PFSK-1 (cell line): ENCODE results near the gene ZNF70.

Source experiments
- FOXP2 ChIP-seq: optimal IDR thresholded peaks from 2 replicates; pipeline ENCODE3; 2011; ENCODE audit warnings: borderline replicate concordance, control low read depth, inconsistent platforms; ENCODE audit not compliant: insufficient read depth; ENCODE audit errors: extremely low read length, extremely low read depth
- POLR2AphosphoS5 ChIP-seq: IDR thresholded peaks from 2 replicates; pipeline ENCODE4 v1.6.1; 2012; ENCODE audit warnings: low read depth, mild to moderate bottlenecking, control low read depth, low read length, moderate library complexity
- SIN3A ChIP-seq: IDR thresholded peaks from 2 replicates; pipeline ENCODE4 v1.6.1; 2012; ENCODE audit warnings: mild to moderate bottlenecking, low read length, moderate library complexity, borderline replicate concordance; ENCODE audit not compliant: insufficient read depth
- TAF1 ChIP-seq: IDR thresholded peaks from 2 replicates; pipeline ENCODE4 v1.6.1; 2012; ENCODE audit warnings: low read length, control low read depth, borderline replicate concordance; ENCODE audit not compliant: insufficient read depth
- TF ChIP-seq, protein P1 (sequence below), 2 experiments: IDR thresholded peaks; 2 replicates each; pipeline versions ENCODE4 v1.6.1 to v1.8.0; 2011 to 2012; ENCODE audit warnings: low read depth in 2 of 2, low read length in 2 of 2, control low read depth in 1 of 2, inconsistent platforms in 1 of 2, mild to moderate bottlenecking in 1 of 2, moderate library complexity in 1 of 2; ENCODE audit not compliant: insufficient read depth in 1 of 2

The ZNF70 gene

DNA sequence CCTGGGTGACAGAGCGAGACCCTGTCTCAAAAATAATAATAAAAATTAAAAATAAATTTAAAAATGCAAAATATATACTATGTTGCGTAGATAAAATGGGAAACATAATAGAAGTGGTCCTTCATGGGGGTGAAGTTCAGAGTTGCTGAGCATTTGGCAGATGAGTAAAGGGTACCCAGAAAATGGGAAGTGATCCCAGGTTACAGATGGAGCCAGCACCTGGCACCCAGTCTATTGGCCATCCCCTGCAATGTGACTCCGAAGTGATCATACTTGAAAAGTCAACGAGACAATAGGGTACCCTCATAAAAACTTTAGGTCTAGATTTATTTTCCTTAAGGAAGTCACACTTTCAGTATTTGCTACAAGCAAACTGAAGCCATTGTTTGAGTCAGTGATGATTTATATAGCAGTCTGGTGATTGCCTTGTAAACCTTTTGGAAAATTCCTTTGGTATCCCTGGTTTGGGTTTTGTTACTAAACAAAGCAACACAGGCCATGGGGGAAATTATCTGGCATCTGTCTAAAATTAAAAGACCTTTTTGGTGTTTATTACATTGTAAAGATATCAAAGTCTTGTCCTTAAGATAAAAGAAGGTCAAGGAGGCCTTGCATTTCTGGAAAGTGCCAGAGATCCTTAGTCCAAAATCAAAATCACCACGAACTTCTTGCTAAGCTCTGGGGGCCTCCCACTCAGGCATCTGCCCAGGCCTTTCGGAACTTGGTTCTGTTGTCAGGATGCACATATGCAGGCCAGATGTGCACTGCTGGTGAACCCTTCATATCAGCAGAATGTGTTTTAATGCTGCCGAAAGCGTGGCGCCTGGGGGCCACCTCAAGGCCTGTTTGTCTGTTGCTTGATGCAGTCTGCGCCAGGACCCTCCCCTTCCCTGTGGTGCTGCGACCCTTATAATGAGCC lies 40.2 kb upstream of the ZNF70 start:
- no peak for TF ChIP-seq TAF1
- no peak for TF ChIP-seq FOXP2
- TF ChIP-seq POLR2AphosphoS5: no peak
- TF ChIP-seq, protein P1, sequence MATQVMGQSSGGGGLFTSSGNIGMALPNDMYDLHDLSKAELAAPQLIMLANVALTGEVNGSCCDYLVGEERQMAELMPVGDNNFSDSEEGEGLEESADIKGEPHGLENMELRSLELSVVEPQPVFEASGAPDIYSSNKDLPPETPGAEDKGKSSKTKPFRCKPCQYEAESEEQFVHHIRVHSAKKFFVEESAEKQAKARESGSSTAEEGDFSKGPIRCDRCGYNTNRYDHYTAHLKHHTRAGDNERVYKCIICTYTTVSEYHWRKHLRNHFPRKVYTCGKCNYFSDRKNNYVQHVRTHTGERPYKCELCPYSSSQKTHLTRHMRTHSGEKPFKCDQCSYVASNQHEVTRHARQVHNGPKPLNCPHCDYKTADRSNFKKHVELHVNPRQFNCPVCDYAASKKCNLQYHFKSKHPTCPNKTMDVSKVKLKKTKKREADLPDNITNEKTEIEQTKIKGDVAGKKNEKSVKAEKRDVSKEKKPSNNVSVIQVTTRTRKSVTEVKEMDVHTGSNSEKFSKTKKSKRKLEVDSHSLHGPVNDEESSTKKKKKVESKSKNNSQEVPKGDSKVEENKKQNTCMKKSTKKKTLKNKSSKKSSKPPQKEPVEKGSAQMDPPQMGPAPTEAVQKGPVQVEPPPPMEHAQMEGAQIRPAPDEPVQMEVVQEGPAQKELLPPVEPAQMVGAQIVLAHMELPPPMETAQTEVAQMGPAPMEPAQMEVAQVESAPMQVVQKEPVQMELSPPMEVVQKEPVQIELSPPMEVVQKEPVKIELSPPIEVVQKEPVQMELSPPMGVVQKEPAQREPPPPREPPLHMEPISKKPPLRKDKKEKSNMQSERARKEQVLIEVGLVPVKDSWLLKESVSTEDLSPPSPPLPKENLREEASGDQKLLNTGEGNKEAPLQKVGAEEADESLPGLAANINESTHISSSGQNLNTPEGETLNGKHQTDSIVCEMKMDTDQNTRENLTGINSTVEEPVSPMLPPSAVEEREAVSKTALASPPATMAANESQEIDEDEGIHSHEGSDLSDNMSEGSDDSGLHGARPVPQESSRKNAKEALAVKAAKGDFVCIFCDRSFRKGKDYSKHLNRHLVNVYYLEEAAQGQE (IDR thresholded peaks at IDR 0.05; ENCODE audit: insufficient read depth in 1 of 2, low read depth in 2 of 2, low read length in 2 of 2): no peak
- no peak for TF ChIP-seq SIN3A

DNA sequence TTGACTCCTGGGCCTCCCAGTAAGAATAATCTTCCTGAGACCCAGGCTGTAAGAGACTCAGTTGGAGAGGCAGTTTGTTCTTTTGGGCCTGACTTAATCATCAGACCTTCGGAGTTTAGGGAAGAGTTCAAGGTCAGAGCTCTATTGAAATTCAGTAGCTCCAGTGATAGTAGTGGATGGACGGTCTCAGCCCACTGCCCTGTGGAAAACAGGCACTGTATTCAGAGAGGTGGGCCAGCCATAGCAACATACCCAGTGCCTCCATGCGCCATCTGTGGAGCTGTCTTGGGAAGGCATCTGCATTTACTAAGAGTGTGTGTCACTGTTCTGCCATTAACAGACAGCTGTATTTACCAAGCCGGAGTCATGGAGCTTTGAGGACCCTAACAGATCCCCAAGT lies 38.7 kb upstream of the ZNF70 start:
- TF ChIP-seq FOXP2 (no peak), TAF1 (no peak), POLR2AphosphoS5 (no peak), SIN3A (no peak)
- TF ChIP-seq, protein P1 (IDR thresholded peaks at IDR 0.05; ENCODE audit: insufficient read depth in 1 of 2, low read depth in 2 of 2, low read length in 2 of 2): no peak

DNA sequence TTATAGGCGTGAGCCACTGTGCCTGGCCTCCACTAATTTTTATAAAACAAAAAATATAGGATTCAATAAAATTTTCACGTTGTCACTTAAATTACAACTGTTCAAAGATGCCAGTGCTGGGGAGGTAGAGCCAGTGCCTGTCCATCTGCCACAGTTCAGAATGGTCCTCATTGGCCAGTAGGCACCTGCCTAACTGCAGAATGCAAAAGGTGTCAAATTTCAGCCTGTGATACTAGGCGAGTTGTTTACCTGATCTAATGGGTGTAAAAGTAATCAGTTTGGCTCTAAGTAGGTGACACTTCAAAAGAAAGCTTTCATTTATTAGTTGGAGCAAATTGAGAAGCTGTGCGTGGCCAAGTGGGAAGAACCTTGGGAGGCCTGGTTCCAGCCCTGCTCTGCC lies 38.2 kb upstream of the ZNF70 start:
- TF ChIP-seq TAF1 (no peak), FOXP2 (no peak), POLR2AphosphoS5 (no peak), SIN3A (no peak)
- TF ChIP-seq, protein P1 (IDR thresholded peaks at IDR 0.05; ENCODE audit: insufficient read depth in 1 of 2, low read depth in 2 of 2, low read length in 2 of 2): no peak

DNA sequence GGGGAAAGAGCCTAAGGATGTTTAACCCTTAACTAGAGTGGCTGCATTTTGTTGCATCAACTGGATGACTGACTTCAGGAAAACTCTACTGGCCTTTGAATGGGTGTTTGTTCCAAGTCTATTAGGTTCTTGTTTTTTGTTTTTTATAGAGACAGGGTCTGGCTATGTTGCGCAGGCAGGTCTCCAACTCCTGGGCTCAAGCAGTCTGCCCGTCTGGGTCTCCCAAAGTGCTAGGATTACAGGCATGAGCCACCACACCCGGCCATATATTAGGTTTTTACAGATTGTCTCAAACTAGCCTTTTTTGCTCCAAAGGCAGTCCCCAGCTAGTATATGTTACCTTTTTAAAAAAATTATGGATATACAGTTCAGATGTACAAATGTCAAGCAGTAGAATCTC lies 37.0 kb upstream of the ZNF70 start:
- no peak for TF ChIP-seq TAF1
- TF ChIP-seq, protein P1 (IDR thresholded peaks at IDR 0.05; ENCODE audit: insufficient read depth in 1 of 2, low read depth in 2 of 2, low read length in 2 of 2): no peak
- no peak for TF ChIP-seq POLR2AphosphoS5
- no peak for TF ChIP-seq SIN3A
- no peak for TF ChIP-seq FOXP2

DNA sequence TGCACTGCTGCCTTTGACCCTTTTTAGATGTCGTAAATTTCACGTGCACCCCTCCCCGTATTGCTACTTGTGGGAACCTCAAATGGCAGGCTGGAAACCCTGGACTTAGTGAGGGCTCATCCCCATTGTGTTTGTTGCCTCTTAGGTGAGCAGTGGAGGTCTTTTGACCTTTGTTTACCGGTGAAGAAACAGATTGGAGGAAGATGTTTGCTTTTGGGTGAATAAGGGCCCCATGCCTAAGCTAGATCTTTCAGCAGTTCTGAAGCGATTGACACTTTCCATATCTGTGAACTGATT lies 36.6 kb upstream of the ZNF70 start:
- TF ChIP-seq POLR2AphosphoS5 (no peak), FOXP2 (no peak), SIN3A (no peak), TAF1 (no peak)
- TF ChIP-seq, protein P1 (IDR thresholded peaks at IDR 0.05; ENCODE audit: insufficient read depth in 1 of 2, low read depth in 2 of 2, low read length in 2 of 2): no peak
